GM19099 (cell line): ENCODE data around the gene JTB.

Experiments
- POLR2A ChIP-seq: IDR thresholded peaks from 3 replicates; pipeline ENCODE4 v1.6.1; 2011; ENCODE audit warnings: low read depth; ENCODE audit not compliant: insufficient read length; ENCODE audit errors: extremely low read depth

JTB gene

DNA sequence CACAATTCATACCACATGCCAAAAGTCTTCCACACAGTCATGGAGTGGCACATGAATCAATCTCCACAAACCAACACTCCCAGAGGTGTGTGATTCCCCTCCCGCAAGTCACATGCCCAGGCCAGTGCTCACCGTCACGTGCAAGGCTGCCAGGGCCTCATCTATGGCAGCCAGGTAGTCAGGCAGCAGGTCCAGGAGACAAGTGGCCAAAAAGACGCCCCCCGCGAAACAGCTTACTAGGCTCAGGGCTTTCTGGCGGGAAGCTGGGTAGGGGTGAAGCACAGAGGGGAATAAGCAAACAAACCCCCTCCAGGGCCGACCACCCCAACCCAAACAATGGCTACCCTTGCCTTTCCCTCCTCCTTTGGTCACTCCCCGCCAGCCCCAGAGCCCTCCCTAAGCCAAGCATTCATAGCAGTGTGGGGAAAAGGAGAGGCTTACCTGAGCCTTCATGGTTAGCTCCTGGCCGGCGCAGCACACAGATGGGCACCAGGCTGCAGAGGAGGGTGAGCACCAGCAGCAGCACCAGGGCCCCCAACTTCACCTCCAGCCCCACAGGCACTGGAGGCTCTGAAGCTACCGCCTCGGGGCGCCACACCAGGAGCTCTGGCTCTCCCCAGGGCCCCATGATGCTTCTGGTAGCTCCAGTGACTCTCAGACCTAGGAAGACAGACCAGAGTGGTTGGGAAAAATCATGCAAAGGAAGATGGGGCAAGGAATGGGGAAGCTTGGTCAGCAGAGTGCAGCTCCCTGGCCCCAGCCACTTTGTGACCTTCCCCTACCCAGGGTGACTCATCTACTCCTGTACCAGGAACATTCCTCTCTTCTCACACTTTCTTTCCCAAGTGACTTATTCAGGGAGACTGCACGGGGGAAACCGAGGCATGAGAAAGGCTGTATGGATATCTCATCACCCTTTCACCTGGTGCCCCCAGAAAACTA, 15.1 kb downstream of the JTB start:
- no peak for TF ChIP-seq POLR2A

GRCh38 chr1:153961421-153961820, 16.1 kb downstream of the JTB start:
- TF ChIP-seq POLR2A, result no peak

GRCh38 chr1:153960206-153960605, 17.3 kb downstream of the JTB start:
- no peak for TF ChIP-seq POLR2A

- TF ChIP-seq POLR2A, result no peak
These were observed 18.0 kb downstream of the JTB start for GRCh38 chr1:153959454-153959853.

DNA sequence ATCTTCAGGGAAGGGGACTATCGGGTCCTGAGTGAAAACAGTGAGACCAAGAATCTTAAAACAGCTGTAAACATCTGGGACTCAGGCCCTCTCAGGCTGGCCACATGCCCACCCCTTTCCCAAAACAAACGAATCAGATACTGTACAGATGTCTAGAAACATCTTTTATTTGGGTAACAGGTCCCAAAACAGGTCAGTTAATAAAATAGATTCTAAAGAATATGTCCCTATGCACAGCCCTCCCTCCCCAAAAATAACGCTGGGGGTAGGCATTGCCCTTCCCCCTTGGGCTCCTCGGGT, 18.6 kb downstream of the JTB start:
- TF ChIP-seq POLR2A, result no peak

GRCh38 chr1:153958111-153958960, 19.1 kb downstream of the JTB start, which contains the start of gene CRTC2:
Gene CRTC2, minus strand, starts transcription at chr1:153958612. Its CDS starts 115 bp downstream, at chr1:153958497.
- peak; percentile 33 for TF ChIP-seq POLR2A

DNA sequence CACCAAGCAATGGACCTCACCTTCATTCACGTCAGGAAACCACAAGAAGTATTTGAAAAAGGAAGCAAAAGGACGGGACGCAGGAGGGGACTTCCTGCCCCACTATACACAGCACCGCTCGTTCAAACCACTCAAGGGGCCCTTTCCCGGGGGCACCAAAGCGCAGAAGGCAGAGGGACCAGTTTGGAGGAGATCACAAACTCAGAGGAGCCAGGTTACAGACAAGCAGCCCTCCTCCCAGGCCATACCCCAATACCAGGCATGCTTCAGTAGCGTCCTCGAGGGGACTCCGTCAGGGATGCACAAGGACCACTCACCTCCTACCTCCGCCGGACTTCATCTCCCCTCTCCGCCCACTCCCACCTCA, 19.7 kb downstream of the JTB start:
- peak; percentile 65 for TF ChIP-seq POLR2A

DNA sequence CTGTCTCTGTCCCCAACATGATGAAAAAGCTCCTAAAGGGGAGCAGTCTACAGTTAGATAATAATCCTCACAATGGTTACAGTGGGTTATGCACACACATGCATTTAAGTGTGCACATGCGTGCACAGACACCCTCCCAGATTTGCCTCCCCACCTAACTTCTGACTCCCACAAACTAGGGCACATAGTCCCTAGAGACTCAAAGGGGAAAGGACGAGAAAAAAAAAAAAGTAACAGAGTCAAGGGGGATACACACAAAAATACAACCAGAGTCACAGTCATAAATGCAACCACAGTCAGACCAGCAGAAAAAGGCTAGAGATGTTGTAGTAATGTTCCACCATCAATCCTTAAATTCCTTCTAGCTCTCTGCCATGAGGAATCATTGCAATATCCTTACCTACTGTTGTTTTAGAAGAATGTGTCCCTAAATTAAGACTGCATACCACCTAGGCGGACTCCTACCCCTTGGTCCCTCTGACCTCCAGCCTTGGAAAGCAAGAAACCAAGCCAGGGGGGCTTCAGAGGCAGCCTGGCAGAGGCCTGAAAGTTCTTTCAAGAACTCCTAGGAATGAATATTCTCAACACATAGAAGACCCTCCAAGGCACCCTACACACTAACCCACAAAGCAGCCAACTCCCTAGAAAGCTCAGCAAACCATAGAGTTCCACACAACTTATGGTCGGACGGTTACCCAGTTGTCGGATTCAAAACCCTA, 20.3 kb downstream of the JTB start:
- TF ChIP-seq POLR2A, result no peak

DNA sequence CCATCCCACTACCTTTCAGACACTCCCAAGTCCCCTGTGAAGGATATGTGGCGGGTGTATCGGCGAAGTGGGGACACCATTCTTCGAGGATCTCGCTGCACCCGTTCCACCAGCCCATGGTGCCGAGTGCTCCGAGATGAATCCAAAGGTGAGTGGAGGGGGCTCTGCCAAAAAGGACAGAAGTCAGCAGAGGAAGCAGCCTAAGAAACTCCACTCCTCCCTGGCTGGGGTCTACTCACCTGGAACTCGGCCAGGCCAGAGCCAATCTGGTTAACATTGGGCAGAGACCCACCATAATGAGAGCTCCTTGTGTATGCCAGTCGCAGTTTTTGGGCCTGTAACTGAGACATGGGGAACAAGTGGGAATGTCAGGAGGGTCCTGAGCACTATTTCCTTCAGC, 22.6 kb downstream of the JTB start:
- no peak for TF ChIP-seq POLR2A

DNA sequence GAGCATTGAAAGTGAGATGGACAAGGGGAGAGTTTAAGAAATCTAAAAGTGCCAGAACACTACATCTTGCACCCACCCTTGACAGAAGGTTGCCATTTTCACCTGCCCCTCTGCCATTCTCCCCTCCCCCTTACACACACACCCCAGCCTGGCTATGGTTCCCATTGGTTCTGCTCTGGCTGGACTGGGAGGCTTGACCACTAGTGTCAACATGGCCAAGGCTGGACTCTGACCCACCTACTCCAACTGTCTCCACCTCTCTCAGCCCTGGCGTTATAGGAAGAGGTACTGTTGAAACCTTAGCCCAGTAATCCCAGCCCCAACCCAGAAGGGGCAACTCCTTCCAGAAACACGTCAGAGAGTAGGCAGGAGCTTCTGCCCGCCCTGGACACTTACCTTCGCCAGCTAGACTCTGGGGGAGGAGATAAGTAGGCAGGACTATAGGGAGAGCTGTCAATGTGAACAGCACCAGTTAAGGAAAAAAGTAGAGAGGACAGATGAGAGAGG, 23.6 kb downstream of the JTB start:
- TF ChIP-seq POLR2A, result no peak

- TF ChIP-seq POLR2A, result no peak
These were observed 25.7 kb downstream of the JTB start for GRCh38 chr1:153951801-153952200.

DNA sequence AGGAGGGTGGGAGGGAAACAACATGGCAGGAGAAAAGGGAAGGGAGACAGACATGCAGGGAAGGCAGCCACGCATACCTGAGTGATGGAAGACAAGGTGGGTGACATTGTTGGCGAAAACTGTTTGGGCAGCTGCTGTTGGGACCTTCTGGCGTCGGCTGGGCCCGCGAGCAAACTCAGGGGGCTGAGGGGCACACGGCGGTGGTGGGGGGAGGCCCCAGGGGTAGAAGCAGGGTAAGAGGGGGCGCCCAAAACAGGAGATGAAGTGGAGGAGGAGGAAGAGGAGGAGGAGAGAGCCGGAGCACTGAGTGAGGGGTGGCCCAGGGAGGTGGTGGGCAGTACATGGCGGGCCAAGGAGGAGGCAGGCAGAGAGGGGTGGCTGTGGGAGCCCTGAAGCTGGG, 26.3 kb downstream of the JTB start:
- no peak for TF ChIP-seq POLR2A

GRCh38 chr1:153946622-153947241, 30.7 kb downstream of the JTB start, which contains the start of gene DENND4B:
Gene DENND4B, minus strand, starts transcription at chr1:153946718. Its CDS starts 2,344 bp downstream, at chr1:153944374.
- TF ChIP-seq POLR2A, result no peak

GRCh38 chr1:153945795-153946621, 31.5 kb downstream of the JTB start:
- TF ChIP-seq POLR2A, result peak; percentile 57
